Activated naive CD8-positive, alpha-beta T cell treated with anti-CD3 and anti-CD28 coated beads for 36 hours (primary cell): ENCODE measurements around the gene CLMN. TPM values are rescaled to one million over a fixed set of nuclear protein-coding genes. Genes with fewer than 3 reads are reported as not detected.

Experiments used
- DNase-seq: peaks from one replicate; pipeline ENCODE4 v3.0.0; 2021
- H3K27ac Mint-ChIP-seq: one replicate; pipeline ENCODE4 v1.8.0; 2022; ENCODE audit warnings: mild to moderate bottlenecking, moderate library complexity, mixed read lengths
- H3K27me3 Mint-ChIP-seq: one replicate; pipeline ENCODE4 v1.8.0; 2022; ENCODE audit warnings: mild to moderate bottlenecking, mixed read lengths
- H3K36me3 Mint-ChIP-seq: one replicate; pipeline ENCODE4 v1.8.0; 2021; ENCODE audit warnings: mild to moderate bottlenecking, mixed read lengths
- H3K4me1 Mint-ChIP-seq: one replicate; pipeline ENCODE4 v1.8.0; 2021; ENCODE audit warnings: mixed read lengths
- H3K4me3 Mint-ChIP-seq: one replicate; pipeline ENCODE4 v1.8.0; 2022; ENCODE audit warnings: mild to moderate bottlenecking, moderate library complexity, mixed read lengths
- H3K9me3 Mint-ChIP-seq: one replicate; pipeline ENCODE4 v1.8.0; 2022; ENCODE audit warnings: mixed read lengths
- total RNA-seq, 2 experiments: library from RNA; stranded (reverse); gene quantifications; one replicate each; pipeline ENCODE4 v1.2.3, GENCODE V29; 2021

CLMN gene
- total RNA-seq, 2 experiments from 2014 or later = 0.66 to 0.91 TPM

DNA sequence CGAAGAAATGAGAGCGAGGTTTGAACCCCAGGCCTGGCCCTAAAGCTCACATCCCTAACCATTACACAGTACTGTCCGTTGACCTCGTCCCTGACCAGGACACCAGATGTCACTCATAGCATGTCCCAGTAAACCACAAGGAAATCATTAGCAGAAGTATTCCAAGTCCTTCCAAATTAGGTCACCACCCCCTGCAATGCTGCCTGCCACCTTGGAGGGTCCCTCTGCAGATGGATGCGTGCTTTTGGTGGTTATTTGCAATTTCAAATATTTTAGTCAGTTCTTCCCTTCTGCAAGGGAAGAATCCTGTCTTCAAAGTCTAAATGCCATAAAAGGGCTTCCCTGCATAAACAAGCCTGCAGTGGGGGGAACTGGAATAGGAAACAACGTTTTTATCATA lies 71.3 kb downstream of the CLMN start:
- no peak overlapping the region for H3K4me3 Mint-ChIP-seq
- DNase-seq = no peak
- H3K27me3 Mint-ChIP-seq = peaks cover 11% of the 10 kb centered on the region
- H3K36me3 Mint-ChIP-seq = no peaks in the 10 kb centered on the region
- H3K4me1 Mint-ChIP-seq = peaks cover 3% of the 10 kb centered on the region
- no peak overlapping the region for H3K27ac Mint-ChIP-seq
- H3K9me3 Mint-ChIP-seq = no peaks in the 10 kb centered on the region

DNA sequence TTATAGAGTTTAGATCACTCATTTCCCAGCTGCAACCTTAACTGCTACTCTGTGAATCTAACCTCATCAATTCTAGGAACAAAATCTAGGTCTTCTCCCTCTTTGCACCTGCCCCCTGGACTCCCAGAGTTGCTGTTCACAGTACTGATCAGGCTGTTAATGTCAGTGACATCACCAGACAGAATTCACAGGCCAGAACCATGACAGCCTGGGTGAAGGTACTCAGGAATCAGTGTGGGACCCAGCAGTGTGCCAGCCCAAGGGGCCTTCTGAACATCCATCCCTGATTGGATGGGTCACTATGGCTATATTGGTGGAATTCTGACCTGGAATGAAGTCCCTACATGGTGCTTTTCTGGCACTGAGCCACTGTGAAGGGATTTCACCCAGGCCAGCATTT lies 72.8 kb downstream of the CLMN start:
- Mint-ChIP-seq H3K4me3 (no peak overlapping the region), H3K9me3 (no peaks in the 10 kb centered on the region), H3K27me3 (peaks cover 11% of the 10 kb centered on the region), H3K27ac (no peak overlapping the region), H3K4me1 (peaks cover 3% of the 10 kb centered on the region), H3K36me3 (no peaks in the 10 kb centered on the region)
- no peak for DNase-seq

DNA sequence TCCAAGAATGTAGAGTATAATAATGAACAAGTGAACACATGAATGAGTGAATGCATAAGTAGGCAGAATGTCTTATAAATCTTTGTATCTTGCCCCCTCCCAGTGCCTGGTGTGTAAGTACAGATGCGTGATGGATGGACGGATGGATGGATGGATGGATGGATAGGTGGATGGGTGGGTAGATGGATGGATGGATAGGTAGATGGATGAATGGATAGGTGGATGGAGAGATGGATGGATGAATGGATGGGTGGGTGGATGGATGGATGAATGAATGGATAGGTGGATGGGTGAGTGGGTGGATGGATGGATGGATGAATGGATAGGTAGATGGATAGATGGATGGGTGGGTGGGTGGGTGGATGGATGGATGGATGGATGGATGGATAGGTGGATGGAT lies 74.4 kb downstream of the CLMN start:
- H3K36me3 Mint-ChIP-seq = no peaks in the 10 kb centered on the region

DNA sequence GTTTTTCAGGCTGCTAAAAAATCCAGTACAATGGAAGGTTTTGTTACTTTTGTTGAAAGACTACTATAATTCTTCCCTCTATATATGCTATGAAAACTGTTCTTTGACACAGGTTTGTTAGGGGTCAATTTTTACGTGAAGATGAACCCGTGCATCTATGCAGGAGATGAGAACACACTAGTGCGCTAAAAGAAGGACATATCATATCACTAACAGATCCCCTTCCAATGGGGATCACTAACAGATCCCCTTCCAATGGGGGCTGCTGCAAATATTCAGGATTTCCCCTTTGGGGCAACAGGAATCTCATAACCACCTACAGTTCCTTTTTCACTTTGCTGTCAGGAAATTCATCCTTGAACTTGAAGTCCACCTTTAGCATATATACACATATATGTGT lies 75.1 kb downstream of the CLMN start:
- Mint-ChIP-seq H3K4me1 (peaks cover 3% of the 10 kb centered on the region), H3K36me3 (no peaks in the 10 kb centered on the region), H3K27ac (no peak overlapping the region), H3K9me3 (no peaks in the 10 kb centered on the region), H3K4me3 (no peak overlapping the region), H3K27me3 (peaks cover 11% of the 10 kb centered on the region)
- DNase-seq = no peak

More for the DNA sequence above, 74.4 kb downstream of the CLMN start:
- DNase-seq = no peak
- peaks cover 11% of the 10 kb centered on the region for H3K27me3 Mint-ChIP-seq
- no peaks in the 10 kb centered on the region for H3K9me3 Mint-ChIP-seq
- H3K4me1 Mint-ChIP-seq = peaks cover 3% of the 10 kb centered on the region
- H3K27ac Mint-ChIP-seq = no peak overlapping the region
- no peak overlapping the region for H3K4me3 Mint-ChIP-seq

DNA sequence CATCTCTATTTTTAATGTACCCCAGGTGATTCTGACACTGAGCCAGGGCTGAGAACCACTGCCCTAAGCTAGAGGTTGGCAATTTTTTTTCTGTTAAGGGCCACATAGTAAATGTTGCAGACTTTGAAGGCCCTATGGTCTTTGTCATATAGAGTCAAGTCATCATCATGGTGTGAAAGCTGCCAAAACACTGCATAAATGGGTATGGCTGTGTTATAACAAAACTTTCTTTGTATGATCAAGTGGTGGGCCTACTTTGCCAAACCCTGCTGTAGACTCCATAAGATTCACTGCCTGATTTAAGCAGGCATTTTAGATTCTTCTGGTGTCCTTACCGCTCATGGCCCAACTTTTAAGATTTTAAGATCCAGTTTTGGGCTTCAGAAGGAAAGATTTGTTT lies 76.8 kb downstream of the CLMN start:
- Mint-ChIP-seq H3K27ac (no peak overlapping the region), H3K4me1 (peaks cover 3% of the 10 kb centered on the region), H3K36me3 (no peaks in the 10 kb centered on the region), H3K27me3 (peaks cover 4% of the 10 kb centered on the region), H3K9me3 (peaks cover 1% of the 10 kb centered on the region), H3K4me3 (no peak overlapping the region)
- no peak for DNase-seq

DNA sequence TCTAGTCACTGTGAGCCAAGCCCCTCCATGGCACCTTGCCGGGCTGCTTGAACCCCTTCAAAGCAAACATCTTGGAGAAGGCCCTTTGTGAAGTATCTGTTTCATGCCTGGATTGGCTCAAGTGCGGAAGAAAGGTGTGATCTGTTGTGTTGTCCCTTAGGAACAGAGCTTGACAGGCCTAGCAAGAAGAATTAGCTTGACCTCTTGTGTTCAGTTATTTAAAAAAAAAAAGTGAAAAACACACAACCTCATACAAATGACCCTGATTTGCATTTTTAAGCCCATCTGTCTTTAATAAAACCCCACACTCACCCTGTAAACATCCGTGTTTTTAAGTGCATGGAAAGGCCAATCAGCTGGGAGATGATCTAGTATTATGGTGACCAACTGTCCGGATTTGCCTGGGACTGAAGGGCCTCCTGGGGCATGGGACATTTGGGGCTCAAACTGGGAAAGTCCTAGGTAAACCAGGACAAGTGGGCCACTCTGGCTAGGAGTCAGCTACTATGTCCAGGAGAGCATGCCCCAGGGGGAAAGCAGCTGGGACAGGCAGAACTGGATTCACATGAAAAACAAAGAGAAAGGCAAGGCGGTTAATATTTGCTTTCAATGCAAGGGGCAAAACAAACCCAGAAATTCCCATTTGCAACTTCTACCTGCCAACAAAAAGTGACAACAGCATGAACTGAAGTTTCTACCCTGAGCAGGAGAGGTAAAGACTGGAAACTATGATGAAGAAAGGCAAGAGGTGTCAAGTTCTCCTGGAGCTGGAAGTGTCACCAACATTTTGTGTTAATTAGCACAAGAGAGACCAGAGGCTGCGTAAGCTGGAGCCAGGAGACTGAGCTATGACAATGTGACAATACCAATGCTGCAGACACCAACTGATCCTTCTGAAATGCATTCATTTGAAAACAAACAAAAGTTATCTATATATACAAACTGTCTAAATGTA lies 78.6 kb downstream of the CLMN start:
- peaks cover 1% of the 10 kb centered on the region for H3K9me3 Mint-ChIP-seq
- no peak overlapping the region for H3K27ac Mint-ChIP-seq

DNA sequence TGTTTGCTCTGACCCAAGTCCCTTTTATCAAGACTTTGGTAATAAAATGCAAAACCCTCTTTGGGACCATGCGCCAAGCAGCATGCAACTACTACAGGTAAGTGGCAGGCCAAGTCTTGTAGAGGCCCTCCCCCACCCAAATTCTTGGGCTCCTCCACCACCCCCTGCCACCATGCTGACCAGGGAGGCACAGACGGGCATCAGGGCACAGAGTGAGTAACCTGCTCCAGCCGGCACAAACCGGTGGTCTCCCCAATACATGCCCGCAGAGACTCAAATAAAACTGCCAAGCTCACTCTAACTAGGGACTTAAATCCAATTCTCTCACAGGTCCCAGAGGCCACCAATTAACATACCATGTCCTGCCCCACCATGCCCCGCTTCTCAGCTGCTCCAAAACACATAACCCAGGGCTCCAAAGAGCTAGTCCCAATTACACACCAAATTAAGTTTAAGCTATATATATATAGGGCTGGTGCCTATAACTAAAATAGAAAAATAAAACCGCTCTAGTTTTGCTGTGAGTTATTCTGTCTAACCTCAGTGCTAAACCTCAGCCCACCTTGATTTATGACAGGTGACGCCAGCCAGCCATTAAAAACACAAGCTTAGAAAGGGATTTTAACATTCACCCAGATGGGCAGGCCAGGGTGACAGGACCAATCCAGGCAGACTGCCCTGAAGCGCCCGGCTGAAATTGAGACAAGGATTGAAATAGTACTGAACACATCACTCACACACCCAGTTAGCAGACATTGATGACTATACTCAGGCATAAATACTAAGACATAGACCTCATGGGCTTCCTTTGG lies 81.0 kb downstream of the CLMN start:
- Mint-ChIP-seq H3K27me3 (no peaks in the 10 kb centered on the region), H3K9me3 (peaks cover 1% of the 10 kb centered on the region), H3K36me3 (no peaks in the 10 kb centered on the region), H3K4me3 (no peak overlapping the region), H3K4me1 (no peaks in the 10 kb centered on the region), H3K27ac (no peak overlapping the region)
- DNase-seq = no peak

More for the DNA sequence above, 78.6 kb downstream of the CLMN start:
- H3K27me3 Mint-ChIP-seq = peaks cover 1% of the 10 kb centered on the region
- H3K4me3 Mint-ChIP-seq = no peak overlapping the region
- peaks cover under 1% of the 10 kb centered on the region for H3K4me1 Mint-ChIP-seq
- H3K36me3 Mint-ChIP-seq = no peaks in the 10 kb centered on the region
- DNase-seq = no peak

DNA sequence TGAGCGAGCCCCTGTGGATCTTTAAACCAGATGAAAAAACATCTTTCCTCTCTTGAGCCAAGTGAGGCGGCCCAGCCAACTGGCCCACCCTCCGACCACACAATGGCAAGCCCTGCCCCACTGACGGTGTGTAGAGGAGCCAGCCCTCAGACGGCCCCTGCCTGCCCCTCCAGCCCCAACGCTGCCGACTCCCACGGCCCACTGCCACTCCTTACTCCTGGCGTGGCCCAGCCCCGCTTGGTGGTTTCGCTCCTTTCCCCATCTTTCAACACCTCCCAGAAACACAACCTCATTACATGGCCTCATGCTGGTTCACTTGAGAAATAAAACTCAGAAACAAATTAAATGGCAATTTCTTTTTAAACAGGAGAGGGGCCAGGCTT lies 81.8 kb downstream of the CLMN start:
- H3K9me3 Mint-ChIP-seq = peaks cover 1% of the 10 kb centered on the region
- no peaks in the 10 kb centered on the region for H3K27me3 Mint-ChIP-seq
- DNase-seq = no peak
- H3K4me3 Mint-ChIP-seq = no peak overlapping the region
- H3K4me1 Mint-ChIP-seq = no peaks in the 10 kb centered on the region
- H3K36me3 Mint-ChIP-seq = no peaks in the 10 kb centered on the region
- no peak overlapping the region for H3K27ac Mint-ChIP-seq

DNA sequence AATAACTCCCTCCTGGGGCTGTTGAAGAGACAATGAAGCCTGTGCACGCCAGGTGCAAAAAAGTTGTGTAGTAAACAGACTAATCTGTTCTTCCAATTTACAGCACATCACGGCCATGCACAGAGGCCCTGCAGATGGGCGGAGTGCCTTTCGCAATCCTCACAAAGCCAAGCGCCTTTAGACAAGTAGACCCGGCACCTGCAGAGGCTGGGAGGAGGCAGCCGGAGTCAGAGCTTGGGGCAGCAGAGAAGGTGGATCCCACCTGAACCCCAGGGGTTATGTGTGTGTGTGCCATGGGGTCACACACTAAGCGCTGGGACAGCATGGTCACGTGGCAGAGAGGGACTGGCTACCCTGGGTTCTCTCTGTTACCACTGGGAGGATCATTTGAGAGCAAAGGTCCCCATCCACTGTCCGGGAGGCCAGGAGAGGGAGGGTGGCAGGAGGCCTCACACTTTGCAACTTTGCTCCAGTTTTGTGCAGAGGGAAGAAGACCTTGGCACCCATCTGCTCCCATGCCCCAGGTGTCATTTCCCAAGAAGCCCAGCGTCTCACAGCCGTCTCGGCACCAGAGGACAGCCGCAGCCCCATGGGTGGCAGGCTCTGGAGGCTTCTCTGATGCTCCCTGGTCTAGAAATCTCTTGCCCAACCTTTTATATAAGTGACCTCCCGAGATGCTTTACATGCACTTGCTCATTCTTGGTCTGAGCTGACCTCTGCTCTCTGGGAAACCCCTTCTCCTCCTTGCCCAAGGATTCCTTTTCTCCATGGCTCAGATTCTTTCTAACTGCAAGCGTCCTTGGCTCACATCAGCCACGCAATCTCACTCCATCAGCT lies 82.4 kb downstream of the CLMN start:
- no peaks in the 10 kb centered on the region for H3K27me3 Mint-ChIP-seq
- H3K36me3 Mint-ChIP-seq = no peaks in the 10 kb centered on the region
- no peak for DNase-seq
- H3K9me3 Mint-ChIP-seq = peaks cover 1% of the 10 kb centered on the region
- H3K4me3 Mint-ChIP-seq = no peak overlapping the region
- H3K4me1 Mint-ChIP-seq = no peaks in the 10 kb centered on the region
- H3K27ac Mint-ChIP-seq = no peak overlapping the region

DNA sequence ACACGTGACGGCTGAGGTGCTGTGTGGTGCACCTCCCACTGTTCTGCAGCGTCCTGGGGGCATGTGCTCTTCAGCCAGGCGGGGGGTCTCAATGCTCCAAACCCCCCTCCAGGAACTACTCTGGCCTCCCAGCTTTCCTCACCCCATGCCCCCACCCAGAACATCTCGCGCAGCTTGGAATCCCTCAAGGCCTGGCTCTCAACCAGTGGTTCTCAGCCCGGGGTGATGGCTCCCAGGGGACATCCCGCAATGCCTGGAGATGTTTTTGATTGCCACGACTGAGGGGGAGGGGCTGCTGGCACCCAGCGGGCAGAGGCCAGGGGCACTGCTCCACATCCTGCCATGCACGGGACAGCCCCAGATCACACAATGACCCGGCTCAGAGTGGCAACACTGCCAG lies 83.5 kb downstream of the CLMN start:
- Mint-ChIP-seq H3K4me3 (no peak overlapping the region), H3K27me3 (no peaks in the 10 kb centered on the region), H3K36me3 (no peaks in the 10 kb centered on the region), H3K27ac (no peak overlapping the region), H3K9me3 (peaks cover 1% of the 10 kb centered on the region), H3K4me1 (no peaks in the 10 kb centered on the region)
- no peak for DNase-seq

DNA sequence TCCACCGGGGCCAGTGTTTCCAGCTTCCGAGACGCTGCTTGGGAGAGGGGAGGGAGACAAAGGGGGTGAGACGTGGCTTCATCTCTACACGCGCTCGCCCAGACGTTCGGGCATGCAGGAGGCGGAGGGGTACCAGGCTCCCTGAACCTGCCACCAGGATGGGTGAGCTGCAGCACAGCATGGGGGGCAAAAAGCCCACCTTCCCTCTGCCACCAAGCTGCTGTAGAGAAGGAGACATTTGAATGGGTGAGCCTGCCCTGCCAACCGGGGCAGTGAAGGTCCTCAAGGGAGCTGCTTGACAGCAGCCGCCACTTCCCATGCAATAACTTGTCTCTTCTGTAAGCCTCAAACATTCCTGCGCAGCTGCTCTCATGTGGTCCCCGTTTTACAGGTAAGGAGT lies 83.9 kb downstream of the CLMN start:
- Mint-ChIP-seq H3K9me3 (peaks cover 1% of the 10 kb centered on the region), H3K36me3 (no peaks in the 10 kb centered on the region), H3K27me3 (no peaks in the 10 kb centered on the region), H3K4me1 (no peaks in the 10 kb centered on the region), H3K27ac (no peak overlapping the region), H3K4me3 (no peak overlapping the region)
- DNase-seq = no peak

DNA sequence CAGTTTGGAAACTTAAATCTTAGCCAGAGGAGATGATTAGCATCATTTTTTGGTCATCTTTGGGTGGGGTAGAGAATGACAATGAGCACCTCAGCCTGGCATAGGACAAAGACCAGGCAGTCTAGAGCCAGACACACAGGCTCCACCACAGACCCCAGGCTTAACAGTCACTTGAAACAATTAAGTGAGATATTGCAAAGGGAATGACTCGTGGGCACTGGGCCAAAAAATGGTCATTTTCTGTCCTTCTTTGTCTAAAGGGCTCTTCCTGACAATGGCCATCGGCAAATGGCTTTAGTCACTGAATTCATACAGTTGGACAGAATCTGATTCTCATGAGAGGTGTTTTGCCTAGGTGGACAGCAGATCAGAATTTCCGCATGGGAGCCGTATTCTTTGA lies 84.4 kb downstream of the CLMN start:
- no peak for DNase-seq
- H3K9me3 Mint-ChIP-seq = peaks cover 1% of the 10 kb centered on the region
- no peaks in the 10 kb centered on the region for H3K4me1 Mint-ChIP-seq
- no peak overlapping the region for H3K27ac Mint-ChIP-seq
- H3K4me3 Mint-ChIP-seq = no peak overlapping the region
- H3K36me3 Mint-ChIP-seq = no peaks in the 10 kb centered on the region
- no peaks in the 10 kb centered on the region for H3K27me3 Mint-ChIP-seq

DNA sequence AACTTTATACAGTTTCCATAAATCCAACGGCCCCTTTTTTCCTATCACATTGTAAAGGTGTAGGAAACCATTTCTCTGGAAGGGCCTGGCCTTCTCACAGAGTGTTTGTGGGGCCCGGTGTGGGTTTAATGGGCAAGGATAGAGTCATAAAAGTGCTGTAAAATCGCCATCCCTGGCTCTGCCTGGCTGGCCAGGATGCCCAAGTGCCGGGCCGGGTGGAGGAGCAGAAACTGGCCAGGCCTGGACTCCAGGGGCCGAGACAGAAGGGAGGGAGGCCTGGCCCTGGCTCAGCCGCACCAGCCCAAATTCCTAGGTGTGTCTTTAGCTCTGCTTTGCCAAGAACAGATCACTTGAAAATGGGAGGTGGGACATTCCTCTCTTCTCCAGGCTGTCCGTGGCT lies 85.3 kb downstream of the CLMN start:
- H3K4me3 Mint-ChIP-seq = no peak overlapping the region
- H3K36me3 Mint-ChIP-seq = no peaks in the 10 kb centered on the region

DNA sequence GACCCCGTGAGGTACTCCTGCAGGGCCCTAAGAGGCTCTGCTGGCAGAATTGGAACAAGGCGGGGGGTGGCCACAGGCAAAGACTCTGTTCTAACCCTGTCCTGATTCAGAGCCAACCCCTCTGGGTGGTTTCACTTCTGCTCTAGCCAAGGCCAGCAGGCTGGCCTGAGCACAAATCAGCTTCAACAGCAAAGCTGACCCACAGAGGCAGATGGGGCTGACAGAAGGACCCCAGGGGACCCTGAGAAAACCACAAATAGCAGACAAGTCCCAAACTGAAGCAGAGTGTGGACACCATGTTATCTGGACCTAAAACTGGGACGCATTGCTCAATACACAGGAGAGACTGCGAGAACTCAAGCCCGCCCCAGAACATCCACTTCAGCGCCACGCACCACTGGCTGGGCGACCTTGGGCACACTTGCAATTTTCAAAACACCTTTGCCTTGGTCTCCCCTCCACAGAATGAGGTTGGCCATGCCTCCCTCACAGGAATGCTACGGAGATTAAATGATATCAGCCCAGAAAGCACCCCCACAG lies 85.9 kb downstream of the CLMN start:
- Mint-ChIP-seq H3K36me3 (no peaks in the 10 kb centered on the region), H3K27me3 (no peaks in the 10 kb centered on the region), H3K27ac (no peak overlapping the region), H3K4me1 (no peaks in the 10 kb centered on the region), H3K4me3 (no peak overlapping the region), H3K9me3 (no peaks in the 10 kb centered on the region)
- no peak for DNase-seq

More for the DNA sequence above, 85.3 kb downstream of the CLMN start:
- H3K9me3 Mint-ChIP-seq = peaks cover 1% of the 10 kb centered on the region
- no peaks in the 10 kb centered on the region for H3K4me1 Mint-ChIP-seq
- DNase-seq = no peak
- H3K27ac Mint-ChIP-seq = no peak overlapping the region
- H3K27me3 Mint-ChIP-seq = no peaks in the 10 kb centered on the region
